Mesenchymal stem cell (in vitro differentiated cells and primary cell): ENCODE measurements around the gene FERMT2.

Source experiments
- DNase-seq: peaks from one replicate; pipeline ENCODE4 v3.0.0-alpha.2; 2013
- H2AFZ ChIP-seq: one replicate; pipeline ENCODE4 v1.6.1; 2013; ENCODE audit warnings: low read depth, mild to moderate bottlenecking, control low read depth, inconsistent platforms, low read length, moderate library complexity
- H2AK5ac ChIP-seq: 2 replicates; pipeline ENCODE4 v1.6.1; 2013; ENCODE audit warnings: low read length, moderate library complexity, mild to moderate bottlenecking, inconsistent platforms; ENCODE audit not compliant: severe bottlenecking
- H2BK120ac ChIP-seq: one replicate; pipeline ENCODE4 v1.6.1; 2013; ENCODE audit warnings: low read depth, mild to moderate bottlenecking, inconsistent platforms, low read length, moderate library complexity
- H2BK12ac ChIP-seq, 2 experiments: one replicate each; pipeline ENCODE4 v1.6.1; 2013; ENCODE audit warnings: inconsistent platforms in 2 of 2, low read length in 2 of 2, mild to moderate bottlenecking in 2 of 2, moderate library complexity in 2 of 2, control low read depth in 1 of 2
- H2BK15ac ChIP-seq: one replicate; pipeline ENCODE4 v1.6.1; 2013; ENCODE audit warnings: mild to moderate bottlenecking, low read depth, inconsistent platforms; ENCODE audit not compliant: poor library complexity, severe bottlenecking
- H2BK5ac ChIP-seq: 2 replicates; pipeline ENCODE4 v1.6.1; 2013; ENCODE audit warnings: low read depth, mild to moderate bottlenecking, low read length, control low read depth, inconsistent platforms; ENCODE audit not compliant: poor library complexity, severe bottlenecking
- H3K14ac ChIP-seq, 2 experiments: one replicate each; pipeline ENCODE4 v1.6.1; 2013; ENCODE audit warnings: inconsistent platforms in 2 of 2, low read length in 2 of 2, control low read depth in 1 of 2, mild to moderate bottlenecking in 1 of 2, moderate library complexity in 1 of 2
- H3K18ac ChIP-seq, 2 experiments: one replicate each; pipeline ENCODE4 v1.6.1; 2013; ENCODE audit warnings: inconsistent platforms in 2 of 2, low read length in 2 of 2, control low read depth in 1 of 2, low read depth in 1 of 2, mild to moderate bottlenecking in 1 of 2
- H3K23ac ChIP-seq, 2 experiments: one replicate each; pipeline ENCODE4 v1.6.1; 2013; ENCODE audit warnings: inconsistent platforms in 2 of 2, low read length in 2 of 2, mild to moderate bottlenecking in 2 of 2, moderate library complexity in 2 of 2, control low read depth in 1 of 2
- H3K27ac ChIP-seq: 2 replicates; pipeline ENCODE4 v1.5.1; 2013; ENCODE audit warnings: mild to moderate bottlenecking, moderate library complexity, low read length, control low read depth, inconsistent platforms; ENCODE audit not compliant: poor library complexity, severe bottlenecking
- H3K27me3 ChIP-seq, 2 experiments: 2 replicates each; pipeline versions ENCODE4 v1.6.1 to v1.7.0; 2013; ENCODE audit warnings: low read length in 2 of 2, mild to moderate bottlenecking in 2 of 2, moderate library complexity in 2 of 2, control low read depth in 1 of 2, inconsistent platforms in 1 of 2; ENCODE audit not compliant: control insufficient read depth in 1 of 2, insufficient read depth in 1 of 2
- H3K36me3 ChIP-seq, 2 experiments: 2 replicates each; pipeline versions ENCODE4 v1.6.1 to v1.7.0; 2013; ENCODE audit warnings: low read length in 2 of 2, control low read depth in 1 of 2, inconsistent platforms in 1 of 2, low read depth in 1 of 2, mild to moderate bottlenecking in 1 of 2; ENCODE audit not compliant: insufficient read depth in 2 of 2, control insufficient read depth in 1 of 2
- H3K4ac ChIP-seq, 2 experiments: one replicate each; pipeline ENCODE4 v1.6.1; 2013; ENCODE audit warnings: inconsistent platforms in 2 of 2, low read length in 2 of 2, mild to moderate bottlenecking in 2 of 2, moderate library complexity in 2 of 2, control low read depth in 1 of 2, low read depth in 1 of 2
- H3K4me1 ChIP-seq: 2 replicates; pipeline ENCODE4 v1.6.1; 2013; ENCODE audit warnings: low read depth, low read length, control low read depth; ENCODE audit not compliant: control insufficient read depth, insufficient read depth
- H3K4me2 ChIP-seq: 2 replicates; pipeline ENCODE4 v1.6.1; 2013; ENCODE audit warnings: low read length, mild to moderate bottlenecking, inconsistent platforms; ENCODE audit not compliant: poor library complexity, severe bottlenecking
- H3K4me3 ChIP-seq, 2 experiments: 2 replicates each; pipeline versions ENCODE4 v1.5.1 to v1.7.0; 2013; ENCODE audit warnings: low read length in 2 of 2, mild to moderate bottlenecking in 2 of 2, control low read depth in 1 of 2, low read depth in 1 of 2; ENCODE audit not compliant: insufficient read depth in 1 of 2
- H3K79me1 ChIP-seq: replicated peaks from 2 replicates; pipeline ENCODE4 v1.6.1; 2013; ENCODE audit warnings: mild to moderate bottlenecking, control low read depth, low read length, inconsistent platforms; ENCODE audit not compliant: poor library complexity, severe bottlenecking
- H3K9ac ChIP-seq: 2 replicates; pipeline ENCODE4 v1.7.0; 2013; ENCODE audit warnings: mild to moderate bottlenecking, low read length, moderate library complexity
- H3K9me3 ChIP-seq: 2 replicates; pipeline ENCODE4 v1.7.0; 2013; ENCODE audit warnings: mild to moderate bottlenecking, low read length; ENCODE audit not compliant: control insufficient read depth
- H4K8ac ChIP-seq: one replicate; pipeline ENCODE4 v1.6.1; 2013; ENCODE audit warnings: inconsistent platforms, mild to moderate bottlenecking, low read length, moderate library complexity
- H4K91ac ChIP-seq: one replicate; pipeline ENCODE4 v1.6.1; 2013; ENCODE audit warnings: mild to moderate bottlenecking, low read length, inconsistent platforms
- WGBS: methylation state at CpG from one replicate; pipeline ENCODE4 v1.1.7; 2013; ENCODE audit warnings: mixed read lengths; 5-methylcytosine and 5-hydroxymethylcytosine counted together

Gene FERMT2

GRCh38 chr14:52950410-52950897 is 396 bp downstream of the FERMT2 start:
- Histone ChIP-seq H4K91ac (peak overlapping the region; percentile 73), H3K4ac (peak overlapping the region; percentile 73 to 97), H3K9me3 (no peaks in the 10 kb centered on the region), H2BK15ac (peak overlapping the region; percentile 90), H3K4me1 (no peaks in the 10 kb centered on the region), H2BK12ac (peak overlapping the region in 1 of 2 experiments; percentile 96), H3K4me2 (peak overlapping the region; percentile 80), H3K27me3 (no peaks in the 10 kb centered on the region), H4K8ac (peak overlapping the region; percentile 21), H3K14ac (peak overlapping the region; percentile 62 to 99), H3K9ac (peak overlapping the region; percentile 94), H3K23ac (peak overlapping the region; percentile 39 to 100), H3K18ac (peak overlapping the region; percentile 78 to 99), H2AFZ (peak overlapping the region; percentile 60), H3K4me3 (peak overlapping the region; percentile 96 to 100), H3K79me1 (no peaks in the 10 kb centered on the region), H2BK5ac (peak overlapping the region; percentile 99), H3K27ac (peak overlapping the region; percentile 88), H2AK5ac (no peak overlapping the region), H3K36me3 (peaks cover 8 to 22% of the 10 kb centered on the region in 2 experiments), H2BK120ac (peak overlapping the region; percentile 82)
- 0% methylated on average over 39 of the region's 56 CpGs for WGBS
- peak; percentile 71 for DNase-seq

- peak overlapping the region; percentile 90 for H2BK15ac ChIP-seq
- H4K91ac ChIP-seq: peak overlapping the region; percentile 73
- H3K4ac ChIP-seq: peak overlapping the region; percentile 73 to 97
- WGBS: 2% methylated on average over 22 of the region's 24 CpGs
- H3K79me1 ChIP-seq: no peaks in the 10 kb centered on the region
- H3K36me3 ChIP-seq: peaks cover 13 to 22% of the 10 kb centered on the region in 2 experiments
- peak overlapping the region in 1 of 2 experiments; percentile 96 for H2BK12ac ChIP-seq
- H3K14ac ChIP-seq: peak overlapping the region in 1 of 2 experiments; percentile 99
- no peaks in the 10 kb centered on the region for H3K27me3 ChIP-seq
- peak overlapping the region; percentile 96 to 100 for H3K4me3 ChIP-seq
- peak; percentile 75 for DNase-seq
- H3K4me1 ChIP-seq: no peaks in the 10 kb centered on the region
- H2AK5ac ChIP-seq: no peak overlapping the region
- peak overlapping the region; percentile 82 for H2BK120ac ChIP-seq
- H2BK5ac ChIP-seq: peak overlapping the region; percentile 99
- peak overlapping the region; percentile 94 for H3K9ac ChIP-seq
- peak overlapping the region; percentile 78 to 99 for H3K18ac ChIP-seq
- H4K8ac ChIP-seq: no peak overlapping the region
- H3K23ac ChIP-seq: peak overlapping the region; percentile 39 to 100
- no peak overlapping the region for H2AFZ ChIP-seq
- no peaks in the 10 kb centered on the region for H3K9me3 ChIP-seq
- H3K27ac ChIP-seq: peak overlapping the region; percentile 88
- H3K4me2 ChIP-seq: peak overlapping the region; percentile 80
Observed at GRCh38 chr14:52949711-52950409, 990 bp downstream of the FERMT2 start.

DNA sequence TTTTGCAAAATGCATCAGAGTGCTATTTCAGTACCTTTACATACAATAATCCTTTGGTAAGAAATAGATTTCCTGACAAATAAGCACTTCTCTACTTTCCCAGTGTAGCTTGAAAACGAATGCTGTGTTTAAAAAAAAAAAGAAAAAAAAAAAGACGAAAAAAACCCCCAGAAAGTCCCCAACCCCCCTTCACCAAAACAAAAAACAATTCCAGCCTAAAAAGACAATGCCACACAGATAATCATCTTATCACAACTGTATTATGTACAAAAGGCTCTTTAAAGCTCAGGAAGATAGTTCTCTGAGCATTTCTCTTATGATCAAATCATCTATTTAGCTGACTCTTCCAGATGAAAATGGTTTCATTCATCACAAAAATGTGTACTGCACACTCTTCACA is 1.6 kb downstream of the FERMT2 start:
- Histone ChIP-seq H2BK12ac (no peak overlapping the region), H3K14ac (no peak overlapping the region), H3K18ac (no peak overlapping the region), H4K91ac (no peak overlapping the region), H3K4me3 (peak overlapping the region in 1 of 2 experiments; percentile 100), H2AK5ac (no peak overlapping the region), H3K9ac (peak overlapping the region; percentile 94), H2AFZ (no peak overlapping the region), H3K4me1 (no peaks in the 10 kb centered on the region), H3K23ac (no peak overlapping the region), H3K4me2 (peak overlapping the region; percentile 86), H2BK15ac (no peak overlapping the region), H3K79me1 (no peaks in the 10 kb centered on the region), H3K27me3 (no peaks in the 10 kb centered on the region), H2BK5ac (no peak overlapping the region), H3K36me3 (peaks cover 15 to 25% of the 10 kb centered on the region in 2 experiments), H3K4ac (no peak overlapping the region), H3K9me3 (no peaks in the 10 kb centered on the region), H2BK120ac (no peak overlapping the region), H4K8ac (no peak overlapping the region), H3K27ac (no peak overlapping the region)
- no peak for DNase-seq
- WGBS: no CpG with 5 or more reads among the region's 2 CpGs

- Histone ChIP-seq H3K36me3 (peaks cover 15 to 26% of the 10 kb centered on the region in 2 experiments), H3K4ac (no peak overlapping the region), H3K9me3 (no peaks in the 10 kb centered on the region), H2BK15ac (no peak overlapping the region), H4K91ac (no peak overlapping the region), H4K8ac (no peak overlapping the region), H3K27ac (no peak overlapping the region), H2BK5ac (no peak overlapping the region), H2AFZ (no peak overlapping the region), H3K4me3 (peak overlapping the region in 1 of 2 experiments; percentile 100), H2AK5ac (no peak overlapping the region), H3K14ac (no peak overlapping the region), H3K79me1 (no peaks in the 10 kb centered on the region), H3K18ac (no peak overlapping the region), H3K4me2 (peak overlapping the region; percentile 86), H3K9ac (peak overlapping the region; percentile 94), H2BK12ac (no peak overlapping the region), H2BK120ac (no peak overlapping the region), H3K4me1 (no peaks in the 10 kb centered on the region), H3K27me3 (no peaks in the 10 kb centered on the region), H3K23ac (no peak overlapping the region)
- DNase-seq: no peak
Observed at GRCh38 chr14:52948836-52949235, 2.0 kb downstream of the FERMT2 start.
